H1 (cell line): ENCODE results near the gene PRKN. TPM values are rescaled to one million over a fixed set of nuclear protein-coding genes. Genes with fewer than 3 reads are reported as not detected.

Experiments used
- ASH2L ChIP-seq: fragments of 200-600, 300-600 bp; sonication (generic); IDR thresholded peaks from one replicate; pipeline ENCODE4 v1.7.1; 2017; ENCODE audit warnings: low read length
- CBX8 ChIP-seq: fragments of 300-800, 300-1000 bp; sonication (generic); IDR thresholded peaks from 2 replicates; pipeline ENCODE4 v1.7.1; 2016; ENCODE audit warnings: low read depth, low read length, borderline replicate concordance
- CREB1 ChIP-seq: IDR thresholded peaks from 2 replicates; pipeline ENCODE4 v1.6.1; 2012; ENCODE audit warnings: inconsistent platforms
- GTF2F1 ChIP-seq: IDR thresholded peaks from 2 replicates; pipeline ENCODE4 v1.6.1; 2012; ENCODE audit warnings: low read depth, low read length, improper control_type of control experiment, borderline replicate concordance
- MAFK ChIP-seq: IDR thresholded peaks from 2 replicates; pipeline ENCODE4 v1.6.1; 2012; ENCODE audit warnings: low read depth, mild to moderate bottlenecking, improper control_type of control experiment, low read length
- PHF8 ChIP-seq: fragments of 200-600 bp; sonication (generic); conservative IDR thresholded peaks from 2 replicates; pipeline ENCODE4 v1.7.1; 2012; ENCODE audit warnings: low read depth, mild to moderate bottlenecking, inconsistent platforms, low read length, moderate library complexity
- RBBP5 ChIP-seq: IDR thresholded peaks from 2 replicates; pipeline ENCODE4 v1.7.1; 2012; ENCODE audit warnings: low read depth, mild to moderate bottlenecking, inconsistent platforms, low read length, moderate library complexity, borderline replicate concordance
- SIX5 ChIP-seq: IDR thresholded peaks from 2 replicates; pipeline ENCODE4 v1.6.1; 2011; ENCODE audit warnings: mild to moderate bottlenecking, low read depth, low read length
- TAF7 ChIP-seq: optimal IDR thresholded peaks from 2 replicates; pipeline ENCODE3; 2011; ENCODE audit warnings: low read depth, mild to moderate bottlenecking, inconsistent platforms, low read length, moderate library complexity, borderline replicate concordance
- polyA plus RNA-seq, 7 experiments: library from polyadenylated mRNA; depleted of rRNA in 3 of 7; stranded (reverse) in 5 of 7; unstranded in 2 of 7; fragments of >200 nt in 5 of 7; fragments of 200-250 nt in 2 of 7; gene quantifications; 1 replicate in 5 of 7; 2 replicates in 1 of 7; 4 replicates in 1 of 7; pipeline versions ENCODE4 v1.2.1 to v1.2.3, GENCODE V29; 2011 to 2013; ENCODE audit warnings: missing spikeins in 2 of 7, mixed read lengths in 2 of 7
- total RNA-seq: library from RNA; stranded (reverse); fragmentation: NEBNext Ultra II Directional; extraction: Animal tissue kit (Norgen Biotek cat#: 25700); gene quantifications from 2 replicates; pipeline ENCODE4 v1.2.1, GENCODE V29; 2021
- TF ChIP-seq, protein P1 (sequence below): fragments of 300-600 bp; sonication (generic); IDR thresholded peaks from 2 replicates; pipeline ENCODE4 v1.7.1; 2012; ENCODE audit warnings: low read length, moderate library complexity, mild to moderate bottlenecking, inconsistent platforms; ENCODE audit not compliant: insufficient replicate concordance

PRKN gene
- total and polyA plus RNA-seq, 2 of the 8 experiments (the other 6 are each of a cell fraction or from before 2014, with no cell fraction given), result 0.13 to 0.29 TPM

DNA sequence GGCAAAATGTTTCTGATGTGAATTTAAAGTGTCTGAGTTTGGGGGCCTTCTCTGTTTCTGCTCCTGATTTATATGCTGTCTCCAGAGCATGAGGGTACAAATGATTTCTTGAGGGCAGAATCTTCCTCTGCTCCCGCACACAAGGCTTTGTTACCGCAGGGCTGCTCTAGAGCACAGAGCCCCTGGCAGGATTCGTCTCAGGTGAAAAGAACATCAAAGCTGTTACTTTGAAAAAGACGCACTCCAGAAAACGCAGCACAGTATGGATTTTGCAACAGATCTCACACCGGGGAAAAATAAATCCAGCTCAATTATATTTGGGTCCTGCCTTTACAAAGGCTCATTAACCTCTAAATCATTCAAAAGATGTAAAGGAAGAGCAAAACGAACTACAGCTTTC is 577.3 kb downstream of the PRKN start (continued):
- TF ChIP-seq, protein P1, sequence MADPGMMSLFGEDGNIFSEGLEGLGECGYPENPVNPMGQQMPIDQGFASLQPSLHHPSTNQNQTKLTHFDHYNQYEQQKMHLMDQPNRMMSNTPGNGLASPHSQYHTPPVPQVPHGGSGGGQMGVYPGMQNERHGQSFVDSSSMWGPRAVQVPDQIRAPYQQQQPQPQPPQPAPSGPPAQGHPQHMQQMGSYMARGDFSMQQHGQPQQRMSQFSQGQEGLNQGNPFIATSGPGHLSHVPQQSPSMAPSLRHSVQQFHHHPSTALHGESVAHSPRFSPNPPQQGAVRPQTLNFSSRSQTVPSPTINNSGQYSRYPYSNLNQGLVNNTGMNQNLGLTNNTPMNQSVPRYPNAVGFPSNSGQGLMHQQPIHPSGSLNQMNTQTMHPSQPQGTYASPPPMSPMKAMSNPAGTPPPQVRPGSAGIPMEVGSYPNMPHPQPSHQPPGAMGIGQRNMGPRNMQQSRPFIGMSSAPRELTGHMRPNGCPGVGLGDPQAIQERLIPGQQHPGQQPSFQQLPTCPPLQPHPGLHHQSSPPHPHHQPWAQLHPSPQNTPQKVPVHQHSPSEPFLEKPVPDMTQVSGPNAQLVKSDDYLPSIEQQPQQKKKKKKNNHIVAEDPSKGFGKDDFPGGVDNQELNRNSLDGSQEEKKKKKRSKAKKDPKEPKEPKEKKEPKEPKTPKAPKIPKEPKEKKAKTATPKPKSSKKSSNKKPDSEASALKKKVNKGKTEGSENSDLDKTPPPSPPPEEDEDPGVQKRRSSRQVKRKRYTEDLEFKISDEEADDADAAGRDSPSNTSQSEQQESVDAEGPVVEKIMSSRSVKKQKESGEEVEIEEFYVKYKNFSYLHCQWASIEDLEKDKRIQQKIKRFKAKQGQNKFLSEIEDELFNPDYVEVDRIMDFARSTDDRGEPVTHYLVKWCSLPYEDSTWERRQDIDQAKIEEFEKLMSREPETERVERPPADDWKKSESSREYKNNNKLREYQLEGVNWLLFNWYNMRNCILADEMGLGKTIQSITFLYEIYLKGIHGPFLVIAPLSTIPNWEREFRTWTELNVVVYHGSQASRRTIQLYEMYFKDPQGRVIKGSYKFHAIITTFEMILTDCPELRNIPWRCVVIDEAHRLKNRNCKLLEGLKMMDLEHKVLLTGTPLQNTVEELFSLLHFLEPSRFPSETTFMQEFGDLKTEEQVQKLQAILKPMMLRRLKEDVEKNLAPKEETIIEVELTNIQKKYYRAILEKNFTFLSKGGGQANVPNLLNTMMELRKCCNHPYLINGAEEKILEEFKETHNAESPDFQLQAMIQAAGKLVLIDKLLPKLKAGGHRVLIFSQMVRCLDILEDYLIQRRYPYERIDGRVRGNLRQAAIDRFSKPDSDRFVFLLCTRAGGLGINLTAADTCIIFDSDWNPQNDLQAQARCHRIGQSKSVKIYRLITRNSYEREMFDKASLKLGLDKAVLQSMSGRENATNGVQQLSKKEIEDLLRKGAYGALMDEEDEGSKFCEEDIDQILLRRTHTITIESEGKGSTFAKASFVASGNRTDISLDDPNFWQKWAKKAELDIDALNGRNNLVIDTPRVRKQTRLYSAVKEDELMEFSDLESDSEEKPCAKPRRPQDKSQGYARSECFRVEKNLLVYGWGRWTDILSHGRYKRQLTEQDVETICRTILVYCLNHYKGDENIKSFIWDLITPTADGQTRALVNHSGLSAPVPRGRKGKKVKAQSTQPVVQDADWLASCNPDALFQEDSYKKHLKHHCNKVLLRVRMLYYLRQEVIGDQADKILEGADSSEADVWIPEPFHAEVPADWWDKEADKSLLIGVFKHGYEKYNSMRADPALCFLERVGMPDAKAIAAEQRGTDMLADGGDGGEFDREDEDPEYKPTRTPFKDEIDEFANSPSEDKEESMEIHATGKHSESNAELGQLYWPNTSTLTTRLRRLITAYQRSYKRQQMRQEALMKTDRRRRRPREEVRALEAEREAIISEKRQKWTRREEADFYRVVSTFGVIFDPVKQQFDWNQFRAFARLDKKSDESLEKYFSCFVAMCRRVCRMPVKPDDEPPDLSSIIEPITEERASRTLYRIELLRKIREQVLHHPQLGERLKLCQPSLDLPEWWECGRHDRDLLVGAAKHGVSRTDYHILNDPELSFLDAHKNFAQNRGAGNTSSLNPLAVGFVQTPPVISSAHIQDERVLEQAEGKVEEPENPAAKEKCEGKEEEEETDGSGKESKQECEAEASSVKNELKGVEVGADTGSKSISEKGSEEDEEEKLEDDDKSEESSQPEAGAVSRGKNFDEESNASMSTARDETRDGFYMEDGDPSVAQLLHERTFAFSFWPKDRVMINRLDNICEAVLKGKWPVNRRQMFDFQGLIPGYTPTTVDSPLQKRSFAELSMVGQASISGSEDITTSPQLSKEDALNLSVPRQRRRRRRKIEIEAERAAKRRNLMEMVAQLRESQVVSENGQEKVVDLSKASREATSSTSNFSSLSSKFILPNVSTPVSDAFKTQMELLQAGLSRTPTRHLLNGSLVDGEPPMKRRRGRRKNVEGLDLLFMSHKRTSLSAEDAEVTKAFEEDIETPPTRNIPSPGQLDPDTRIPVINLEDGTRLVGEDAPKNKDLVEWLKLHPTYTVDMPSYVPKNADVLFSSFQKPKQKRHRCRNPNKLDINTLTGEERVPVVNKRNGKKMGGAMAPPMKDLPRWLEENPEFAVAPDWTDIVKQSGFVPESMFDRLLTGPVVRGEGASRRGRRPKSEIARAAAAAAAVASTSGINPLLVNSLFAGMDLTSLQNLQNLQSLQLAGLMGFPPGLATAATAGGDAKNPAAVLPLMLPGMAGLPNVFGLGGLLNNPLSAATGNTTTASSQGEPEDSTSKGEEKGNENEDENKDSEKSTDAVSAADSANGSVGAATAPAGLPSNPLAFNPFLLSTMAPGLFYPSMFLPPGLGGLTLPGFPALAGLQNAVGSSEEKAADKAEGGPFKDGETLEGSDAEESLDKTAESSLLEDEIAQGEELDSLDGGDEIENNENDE, result no peak
- TF ChIP-seq CREB1, result no peak
- TF ChIP-seq TAF7, result no peak
- TF ChIP-seq RBBP5, result no peak
- TF ChIP-seq PHF8, result no peak
- TF ChIP-seq CBX8, result no peak
- TF ChIP-seq SIX5, result no peak
- TF ChIP-seq GTF2F1, result no peak
- no peak for TF ChIP-seq ASH2L
- TF ChIP-seq MAFK, result no peak
